AG09319 (cell line): ENCODE measurements around the gene REPIN1.

Source experiments
- DNase-seq: peaks from one replicate; pipeline ENCODE4 v3.0.0-alpha.2; 2010; ENCODE audit warnings: low read depth; ENCODE audit errors: extremely low read depth
- TF ChIP-seq, protein P1 (sequence below): IDR thresholded peaks from 2 replicates; pipeline ENCODE4 v1.5.1; 2011; ENCODE audit warnings: low read depth, mild to moderate bottlenecking, inconsistent platforms, low read length, moderate library complexity

REPIN1 gene

GRCh38 chr7:150361807-150362621 is 6.6 kb upstream of the REPIN1 start:
- TF ChIP-seq, protein P1, sequence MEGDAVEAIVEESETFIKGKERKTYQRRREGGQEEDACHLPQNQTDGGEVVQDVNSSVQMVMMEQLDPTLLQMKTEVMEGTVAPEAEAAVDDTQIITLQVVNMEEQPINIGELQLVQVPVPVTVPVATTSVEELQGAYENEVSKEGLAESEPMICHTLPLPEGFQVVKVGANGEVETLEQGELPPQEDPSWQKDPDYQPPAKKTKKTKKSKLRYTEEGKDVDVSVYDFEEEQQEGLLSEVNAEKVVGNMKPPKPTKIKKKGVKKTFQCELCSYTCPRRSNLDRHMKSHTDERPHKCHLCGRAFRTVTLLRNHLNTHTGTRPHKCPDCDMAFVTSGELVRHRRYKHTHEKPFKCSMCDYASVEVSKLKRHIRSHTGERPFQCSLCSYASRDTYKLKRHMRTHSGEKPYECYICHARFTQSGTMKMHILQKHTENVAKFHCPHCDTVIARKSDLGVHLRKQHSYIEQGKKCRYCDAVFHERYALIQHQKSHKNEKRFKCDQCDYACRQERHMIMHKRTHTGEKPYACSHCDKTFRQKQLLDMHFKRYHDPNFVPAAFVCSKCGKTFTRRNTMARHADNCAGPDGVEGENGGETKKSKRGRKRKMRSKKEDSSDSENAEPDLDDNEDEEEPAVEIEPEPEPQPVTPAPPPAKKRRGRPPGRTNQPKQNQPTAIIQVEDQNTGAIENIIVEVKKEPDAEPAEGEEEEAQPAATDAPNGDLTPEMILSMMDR, result no peak
- no peak for DNase-seq

DNA sequence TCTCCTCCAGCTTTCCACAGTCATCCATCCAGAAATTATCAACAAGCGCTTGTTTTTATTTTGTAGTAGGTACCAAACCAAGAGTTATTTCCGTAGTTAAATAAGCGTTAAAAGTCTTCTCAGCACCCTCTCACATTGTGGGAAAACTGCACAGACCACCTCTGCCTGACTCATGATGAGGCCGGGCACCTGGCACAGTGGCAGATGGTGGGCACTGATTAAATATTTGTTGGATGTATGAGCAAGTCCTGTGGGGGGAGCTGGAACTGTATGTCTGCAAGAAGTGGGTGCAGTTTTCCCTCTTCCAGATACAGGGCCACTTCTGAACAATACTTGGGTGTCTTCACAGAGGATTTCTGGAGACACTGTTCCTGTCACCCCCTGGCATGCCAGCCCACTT is 5.3 kb upstream of the REPIN1 start:
- no peak for DNase-seq
- TF ChIP-seq, protein P1, result no peak

DNA sequence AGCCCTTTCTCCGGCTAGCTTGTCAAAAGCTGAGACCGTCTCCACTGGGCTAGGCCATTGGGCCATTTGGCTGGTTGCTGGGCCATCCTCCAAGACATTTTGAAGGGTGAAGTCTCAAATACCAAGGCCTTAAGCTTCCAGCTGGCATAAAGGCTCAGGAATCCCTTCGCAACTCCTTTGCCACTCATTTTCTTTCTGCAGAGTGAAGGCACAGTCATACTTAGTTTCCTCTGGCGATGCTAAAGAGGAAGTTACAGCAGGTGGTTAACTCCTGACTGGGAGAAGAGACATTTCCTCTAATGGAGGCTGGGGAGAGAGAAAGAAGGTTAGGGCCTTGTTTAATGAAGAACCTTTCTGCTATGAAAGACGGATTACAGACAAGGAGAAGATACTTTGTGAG is 4.8 kb upstream of the REPIN1 start:
- DNase-seq, result no peak
- TF ChIP-seq, protein P1, result no peak

DNA sequence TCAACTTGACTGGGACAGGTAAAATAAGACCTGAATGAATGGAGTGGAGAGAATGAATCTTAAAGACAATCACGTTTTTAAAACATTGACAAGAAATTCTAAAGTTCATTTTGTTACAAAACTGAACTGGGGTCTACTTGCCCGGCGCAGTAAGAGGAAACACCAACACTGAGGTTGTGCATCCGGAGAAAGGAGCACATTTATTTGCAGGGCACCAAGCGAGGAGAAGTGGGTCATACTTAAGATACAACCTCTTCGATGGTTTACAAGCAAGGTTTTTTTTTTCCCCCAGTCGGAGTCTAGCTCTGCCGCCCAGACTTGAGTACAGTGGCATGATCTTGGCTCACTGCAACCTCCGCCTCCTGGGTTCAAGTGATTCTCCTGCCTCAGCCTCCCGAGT is 3.4 kb upstream of the REPIN1 start:
- DNase-seq, result no peak
- TF ChIP-seq, protein P1, result no peak

- no peak for DNase-seq
- TF ChIP-seq, protein P1, result no peak
Observed at GRCh38 chr7:150365673-150366398, 2.8 kb upstream of the REPIN1 start.

DNA sequence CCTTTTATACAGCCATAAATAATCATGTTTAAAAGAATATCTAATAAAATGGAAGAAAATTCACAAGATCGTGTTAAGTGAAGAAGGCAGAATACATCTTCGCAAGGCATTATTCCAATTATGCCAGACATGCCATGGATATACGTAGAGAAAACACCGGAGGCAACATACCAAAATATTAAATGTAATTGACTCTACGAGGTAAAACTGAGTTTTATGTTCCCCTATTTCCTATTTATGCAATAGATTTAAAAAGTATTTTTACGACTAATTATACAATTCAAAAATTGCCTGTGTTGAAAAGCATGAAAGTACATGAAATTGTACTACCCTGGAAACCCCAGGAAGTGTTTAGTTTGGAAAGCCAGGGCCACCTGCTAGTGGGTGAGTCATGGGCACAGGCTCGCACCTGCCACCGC is 936 bp upstream of the REPIN1 start:
- TF ChIP-seq, protein P1, result no peak
- no peak for DNase-seq
